ENCODE measurements around the gene ERN1.
"Not testable (repeated sequence)": the region's sequence is repeated elsewhere in the genome, so short reads cannot be mapped to it uniquely, and the experiment has no call there.

ERN1 gene

DNA sequence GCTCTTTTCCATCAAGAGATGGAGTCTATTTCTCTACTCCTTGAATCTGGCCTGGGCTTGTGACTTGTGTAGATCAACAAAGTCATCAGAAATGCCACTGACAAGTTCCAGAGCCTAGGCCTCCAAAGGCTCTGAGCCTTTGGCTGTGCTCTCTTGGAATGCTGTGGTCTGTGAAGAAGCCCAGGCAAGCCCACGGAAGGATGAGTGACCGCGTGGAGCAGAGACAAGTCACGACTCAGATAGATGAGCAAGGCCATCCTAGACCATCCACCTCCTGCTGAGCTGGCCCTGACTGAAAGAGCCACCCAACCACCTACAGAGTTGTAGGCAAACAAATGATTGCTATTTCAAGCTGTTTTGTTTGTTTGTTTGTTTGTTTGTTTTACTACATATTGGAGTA is 97.9 kb downstream of the ERN1 start:
- DNase-seq (ENCODE audit: low read depth in 2 of 2): no peak

DNA sequence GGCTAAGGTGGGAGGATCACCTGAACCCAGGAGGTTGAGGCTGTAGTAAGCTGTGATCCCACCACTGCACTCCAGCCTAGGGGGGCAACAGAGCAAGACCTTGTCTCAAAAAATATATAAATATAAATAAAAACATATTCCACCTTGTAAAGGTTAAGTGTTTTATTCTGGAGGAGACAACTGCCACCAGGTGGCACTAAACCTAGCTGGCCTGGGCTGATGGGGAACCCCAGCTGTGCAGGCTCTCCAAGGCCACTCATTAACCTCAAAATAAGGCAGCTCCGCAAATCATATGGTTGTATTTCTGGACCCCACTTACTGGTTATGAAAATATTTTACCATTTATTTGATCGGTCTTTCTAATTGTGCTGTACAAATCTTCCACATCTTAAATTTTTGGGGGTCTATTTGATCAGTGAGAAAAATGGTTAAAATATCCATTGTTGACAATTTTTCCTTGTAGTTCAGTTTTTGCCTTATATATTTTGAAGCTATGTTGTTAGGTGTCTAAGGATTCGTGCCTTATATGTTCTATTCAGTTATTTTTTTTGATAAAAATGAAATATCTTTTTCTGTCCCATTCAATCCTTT is 101.0 kb downstream of the ERN1 start:
- DNase-seq (ENCODE audit: low read depth in 2 of 2): peak in 1 of 2 experiments; percentile 59

DNA sequence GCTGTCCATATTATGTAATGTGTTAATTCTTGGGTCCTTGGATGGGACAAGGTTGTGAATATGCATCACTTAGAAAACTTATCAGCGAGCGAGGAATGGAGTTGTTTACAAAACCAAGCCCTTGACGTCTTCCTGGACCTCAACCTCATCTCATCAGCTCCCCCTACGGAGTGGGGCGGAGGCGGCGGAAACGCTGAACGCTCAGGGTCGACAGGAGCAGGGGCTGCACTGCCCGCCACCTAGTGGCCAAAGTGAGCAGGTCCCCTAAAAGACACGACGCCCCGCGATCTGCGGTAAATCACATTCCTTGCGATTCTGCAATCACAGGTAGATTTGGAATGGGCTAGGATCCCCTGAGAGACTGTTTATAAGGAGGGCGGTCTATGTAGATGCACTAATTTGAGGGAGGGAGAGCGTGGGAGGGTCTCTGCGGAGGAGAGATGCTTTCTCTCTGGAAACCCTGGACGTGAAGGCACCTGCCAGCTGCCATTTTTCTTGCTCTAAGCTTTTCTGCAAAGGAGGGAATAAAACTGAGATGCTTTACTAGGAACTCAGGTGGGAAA is 104.1 kb downstream of the ERN1 start:
- DNase-seq (ENCODE audit: low read depth in 2 of 2): peak; percentile 73 to 84

DNA sequence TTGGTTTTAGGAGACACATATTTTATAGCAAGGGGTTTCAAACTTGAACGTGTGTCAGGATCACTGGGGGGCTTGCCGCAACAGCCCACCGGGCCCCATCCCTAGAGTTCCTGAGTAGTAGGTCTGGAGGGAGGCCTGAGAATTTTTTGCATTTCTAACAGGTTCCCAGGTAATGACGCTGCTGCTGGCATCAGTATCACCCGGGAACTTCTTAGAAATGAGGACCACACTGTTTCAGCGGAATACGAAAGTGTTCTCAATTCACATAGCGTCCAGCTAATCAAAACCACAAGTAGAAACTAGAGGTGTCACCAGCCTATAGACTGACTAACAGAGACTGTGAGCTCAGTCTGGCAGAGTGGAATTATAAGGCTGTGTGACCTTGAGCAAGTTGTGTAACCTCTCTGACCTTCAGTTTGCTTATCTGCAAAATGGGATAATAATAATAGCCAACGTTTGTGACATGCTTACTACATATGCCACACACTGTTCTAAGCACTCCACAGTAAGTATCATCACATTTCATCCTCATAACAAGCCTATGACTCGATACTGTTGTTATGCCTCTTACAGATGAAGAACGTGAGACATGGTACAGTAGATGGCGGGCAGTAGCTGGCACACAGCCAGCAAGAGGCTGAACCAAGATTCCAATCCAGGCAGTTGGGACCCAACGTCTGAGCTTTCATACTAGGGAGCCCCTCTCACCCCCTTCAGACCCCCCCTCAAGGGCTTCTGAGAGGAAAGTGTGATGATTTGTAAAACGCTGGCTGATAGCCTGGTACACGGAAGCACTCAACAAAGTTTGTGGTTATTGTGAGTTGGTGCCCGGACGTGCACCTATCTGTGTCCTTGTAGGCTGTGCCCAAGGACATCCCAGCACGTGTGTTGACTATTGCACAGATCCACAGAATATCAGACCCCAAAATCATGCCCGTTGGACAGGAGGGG is 104.9 kb downstream of the ERN1 start:
- no peak for DNase-seq (ENCODE audit: low read depth in 2 of 2)

DNA sequence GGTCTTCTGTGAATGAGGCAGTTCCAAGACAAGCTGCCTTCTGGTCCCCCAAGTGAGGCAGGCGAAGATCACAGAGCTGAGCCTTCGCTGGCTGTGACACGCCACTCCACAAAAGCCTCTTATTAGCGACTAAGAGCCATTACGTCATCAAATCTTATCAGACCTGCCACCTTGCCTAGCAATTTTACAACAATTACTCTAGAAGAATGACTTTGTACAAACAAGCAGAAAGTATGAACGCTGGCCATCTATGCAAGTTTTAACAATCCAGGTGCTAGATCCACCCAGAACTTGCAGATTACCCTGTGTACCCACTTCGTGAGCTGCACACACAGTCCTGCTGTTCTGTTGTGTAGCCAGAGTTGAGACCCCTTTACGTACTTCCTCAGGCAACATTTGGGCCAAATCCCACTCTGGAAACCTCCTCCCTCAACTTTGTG is 105.7 kb downstream of the ERN1 start:
- no peak for DNase-seq (ENCODE audit: low read depth in 2 of 2)

DNA sequence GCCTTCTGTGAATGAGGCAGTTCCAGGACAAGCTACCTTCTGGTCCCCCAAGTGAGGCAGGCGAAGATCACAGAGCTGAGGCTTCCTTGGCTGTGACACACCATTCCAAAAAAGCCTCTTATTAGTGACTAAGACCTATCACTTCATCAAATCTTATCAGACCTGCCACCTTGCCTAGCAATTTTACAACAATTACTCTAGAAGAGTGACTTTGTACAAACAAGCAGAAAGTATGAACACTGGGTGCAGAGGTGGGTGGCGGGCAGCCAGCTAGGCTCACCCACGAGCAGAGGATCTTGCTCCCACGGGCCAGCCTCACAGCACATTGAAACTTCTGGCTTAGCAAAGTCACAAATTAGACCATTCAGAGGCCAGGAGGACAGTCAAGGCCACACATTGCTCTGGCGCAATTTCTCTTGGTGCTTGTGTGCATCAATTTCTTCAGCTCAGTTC is 107.3 kb downstream of the ERN1 start:
- DNase-seq (ENCODE audit: low read depth in 2 of 2): no peak

DNA sequence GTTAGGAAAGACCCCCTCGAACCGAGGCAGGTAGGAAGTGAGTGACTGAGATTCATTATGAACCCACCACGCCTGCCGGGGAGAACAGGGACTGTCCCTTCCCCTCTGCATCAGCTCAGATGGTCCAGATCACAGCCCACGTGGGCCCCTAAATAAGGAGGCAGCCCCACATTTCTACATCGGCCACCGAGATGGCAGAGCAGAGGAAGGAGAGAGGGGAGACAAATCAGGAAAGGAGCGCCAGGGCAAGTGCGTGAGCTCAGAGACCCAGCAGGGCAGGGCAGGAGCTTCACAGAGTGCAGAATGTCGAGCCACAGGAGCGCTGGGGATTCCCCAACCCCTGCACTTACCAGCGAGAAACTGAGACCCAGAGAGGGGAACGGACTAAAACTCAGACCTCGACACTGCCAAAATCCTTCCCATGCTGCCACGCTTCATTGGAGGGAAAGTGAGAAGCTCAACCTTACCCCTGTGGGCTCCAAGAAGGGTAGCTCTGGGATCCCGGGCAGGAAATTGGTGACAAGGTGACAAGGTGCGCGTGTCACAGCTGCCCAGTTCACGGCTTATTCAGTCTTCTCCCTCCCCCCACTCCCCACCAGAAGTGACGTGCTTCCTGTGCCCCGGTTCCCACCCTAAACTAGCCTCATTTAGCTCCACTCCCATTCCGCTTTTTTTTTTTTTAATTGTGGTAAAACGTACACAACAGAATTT is 109.7 kb downstream of the ERN1 start, which contains the start of gene ICAM2:
Gene ICAM2 (minus strand): TSS at position 578 of the 711 bp plus-strand sequence. CDS start 13,942 bp downstream, outside the sequence.
- peak; percentile 76 to 78 for DNase-seq (ENCODE audit: low read depth in 2 of 2)

DNA sequence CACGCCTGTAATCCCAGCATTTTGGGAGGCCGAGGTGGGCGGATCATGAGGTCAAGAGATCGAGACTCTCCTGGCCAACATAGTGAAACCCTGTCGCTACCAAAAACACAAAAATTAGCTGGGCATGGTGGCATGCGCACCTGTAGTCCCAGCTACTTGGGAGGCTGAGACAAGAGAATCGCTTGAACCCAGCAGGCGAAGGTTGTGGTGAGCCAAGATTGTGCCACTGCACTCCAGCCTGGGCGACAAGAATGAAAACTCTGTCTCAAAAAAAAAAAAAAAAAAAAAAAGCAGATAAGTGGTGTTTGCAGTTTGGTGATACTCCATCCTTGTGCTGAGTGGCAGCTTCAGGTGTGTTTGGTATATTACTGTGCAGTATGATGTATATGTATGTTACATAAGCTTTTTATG is 110.4 kb downstream of the ERN1 start:
- not testable (repeated sequence) for DNase-seq (ENCODE audit: low read depth in 2 of 2)

DNA sequence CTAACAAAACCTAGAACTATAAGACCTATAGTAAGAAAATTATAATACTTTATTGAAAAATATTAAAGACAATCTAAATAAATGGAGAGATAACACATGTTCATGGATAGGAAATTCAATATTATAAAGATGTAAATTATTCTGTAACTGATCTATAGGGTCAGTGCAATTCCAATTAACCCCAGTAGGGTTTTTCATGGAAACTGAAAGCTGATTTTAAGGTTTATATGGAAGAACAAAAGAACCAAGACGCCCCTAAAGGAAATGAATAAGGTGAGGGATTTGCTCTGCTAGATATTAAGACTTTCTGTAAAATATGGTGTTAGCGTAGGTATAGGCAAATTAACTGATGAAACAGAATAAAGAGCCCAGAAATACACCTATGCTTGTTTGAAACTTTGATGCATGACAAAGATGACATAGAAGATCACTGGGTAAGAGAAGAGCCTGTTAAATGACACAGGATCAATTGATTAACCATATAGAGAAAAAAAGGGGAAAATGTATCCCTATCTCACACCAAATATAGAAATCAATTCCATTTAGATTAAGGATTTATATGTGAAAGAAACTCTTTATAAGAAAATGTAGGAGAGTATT is 112.5 kb downstream of the ERN1 start:
- DNase-seq (ENCODE audit: low read depth in 2 of 2): no peak

DNA sequence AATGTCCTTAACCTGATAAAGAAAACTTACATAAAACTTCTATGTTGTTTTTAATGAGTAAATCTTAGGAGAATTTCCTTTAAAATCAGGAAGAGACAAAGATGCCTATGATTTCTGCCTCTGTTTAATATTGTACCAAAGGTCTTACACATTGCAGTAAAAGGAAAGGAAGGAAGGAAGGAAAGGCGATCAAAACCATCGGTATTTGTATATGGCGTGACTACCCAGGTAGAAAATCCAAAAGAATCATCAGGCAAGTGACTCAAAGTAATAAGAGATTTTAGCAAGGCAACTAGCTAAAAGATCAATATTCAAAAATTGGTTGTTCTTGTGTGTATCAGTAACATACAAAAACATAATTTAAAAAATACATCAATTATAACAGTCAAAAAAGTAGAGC is 113.0 kb downstream of the ERN1 start:
- DNase-seq (ENCODE audit: low read depth in 2 of 2): no peak

DNA sequence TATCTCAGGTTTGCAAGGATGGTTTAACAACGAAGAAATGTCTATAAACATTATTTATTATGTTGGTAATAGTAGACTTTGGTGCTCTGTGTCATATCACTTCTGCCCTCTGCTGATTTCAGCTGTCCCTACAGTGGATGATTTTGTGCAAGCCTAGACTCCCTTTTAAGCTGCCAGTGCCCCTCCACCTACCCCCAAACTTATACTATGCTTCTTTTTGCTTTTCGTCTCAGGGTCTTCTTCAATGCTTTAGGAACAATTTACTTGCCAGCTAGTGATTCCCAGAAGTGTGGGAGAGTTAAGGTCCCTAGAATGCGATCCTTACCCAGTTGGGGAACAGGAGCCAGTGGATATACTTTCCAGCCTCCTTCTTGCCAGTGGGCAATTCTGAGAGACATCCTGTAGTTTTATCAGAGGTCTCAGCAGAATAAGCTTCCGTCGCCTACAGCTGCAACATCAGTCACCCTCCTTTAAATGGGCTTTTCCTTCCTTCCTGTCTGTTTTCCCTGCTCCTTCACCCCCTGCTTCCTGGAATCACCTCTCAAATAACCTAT is 113.6 kb downstream of the ERN1 start:
- DNase-seq (ENCODE audit: low read depth in 2 of 2): no peak

DNA sequence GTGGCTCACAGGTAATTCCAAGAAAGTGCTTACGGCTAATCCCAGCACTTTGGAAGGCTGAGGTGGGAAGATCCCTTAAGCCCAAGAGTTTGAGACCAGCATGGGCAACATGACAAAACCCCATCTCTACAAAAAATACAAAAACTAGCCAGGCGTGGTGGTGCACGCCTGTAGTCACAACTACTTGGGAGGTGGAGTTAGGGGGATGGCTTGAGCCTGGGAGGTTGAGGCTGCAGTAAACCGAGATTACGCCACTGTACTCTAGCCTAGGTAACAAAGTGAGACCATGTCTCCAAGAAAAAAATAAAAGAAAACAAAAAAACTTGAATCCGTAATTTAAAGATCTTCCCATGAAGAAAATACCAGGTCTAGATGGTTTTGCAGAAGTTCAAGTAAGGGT is 114.5 kb downstream of the ERN1 start:
- DNase-seq (ENCODE audit: low read depth in 2 of 2): no peak

DNA sequence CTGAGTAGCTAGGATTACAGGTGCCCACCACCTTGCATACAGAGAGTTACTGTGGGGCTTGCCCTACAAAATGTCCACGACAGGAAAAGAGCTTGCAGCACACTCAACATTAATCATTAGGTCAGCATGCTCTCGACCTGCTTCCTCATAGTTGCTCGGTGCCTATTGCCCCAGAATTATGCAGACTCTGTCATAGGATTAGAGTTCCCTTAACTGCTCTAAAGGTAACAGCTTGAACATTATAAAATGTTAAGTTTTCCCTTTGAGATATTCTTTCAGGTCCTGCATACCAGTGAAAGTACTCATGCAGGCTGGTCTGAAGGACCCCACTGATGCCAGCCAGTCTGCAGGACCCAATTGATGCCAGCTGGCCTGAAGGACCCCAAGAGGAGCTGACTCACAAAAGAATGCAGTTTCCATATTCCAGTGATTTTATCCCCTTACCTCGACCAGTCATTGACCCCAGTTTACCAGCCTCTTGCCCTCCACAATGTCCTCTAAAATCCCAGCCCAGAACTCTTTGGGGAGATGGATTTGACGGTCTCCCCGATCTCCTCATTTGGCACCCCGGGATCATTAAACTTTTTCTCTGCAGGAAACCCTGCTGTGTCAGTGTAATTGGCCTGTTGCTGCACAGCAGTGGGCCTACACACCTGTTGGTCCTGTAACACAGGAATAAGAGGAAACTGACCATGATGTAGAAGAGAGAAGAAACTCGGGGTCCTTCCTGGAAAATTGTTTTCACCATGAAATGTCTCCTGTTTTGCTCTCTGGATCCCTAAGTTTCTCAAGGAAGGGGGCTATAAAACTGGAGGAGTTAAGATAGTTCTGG is 120.2 kb downstream of the ERN1 start:
- DNase-seq (ENCODE audit: low read depth in 2 of 2): no peak

DNA sequence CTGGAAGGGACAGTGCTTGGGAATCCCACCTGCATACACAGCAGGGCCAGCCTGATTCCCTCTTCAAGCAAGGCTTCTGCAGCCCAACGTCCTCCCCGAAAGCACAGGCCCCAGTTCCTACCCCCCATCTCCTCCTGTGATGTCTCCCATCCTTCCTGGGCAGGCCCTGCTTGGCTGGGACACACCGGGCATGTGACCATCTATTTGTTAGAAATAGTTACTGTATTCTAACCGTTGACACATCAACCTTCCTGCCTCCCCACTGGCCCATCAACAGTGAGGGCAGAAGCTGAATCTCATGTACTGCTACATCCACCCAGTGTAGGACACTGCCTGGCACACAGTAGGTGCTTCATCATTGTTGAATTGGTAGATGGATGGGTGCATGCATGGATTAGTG is 121.1 kb downstream of the ERN1 start:
- DNase-seq (ENCODE audit: low read depth in 2 of 2): no peak

DNA sequence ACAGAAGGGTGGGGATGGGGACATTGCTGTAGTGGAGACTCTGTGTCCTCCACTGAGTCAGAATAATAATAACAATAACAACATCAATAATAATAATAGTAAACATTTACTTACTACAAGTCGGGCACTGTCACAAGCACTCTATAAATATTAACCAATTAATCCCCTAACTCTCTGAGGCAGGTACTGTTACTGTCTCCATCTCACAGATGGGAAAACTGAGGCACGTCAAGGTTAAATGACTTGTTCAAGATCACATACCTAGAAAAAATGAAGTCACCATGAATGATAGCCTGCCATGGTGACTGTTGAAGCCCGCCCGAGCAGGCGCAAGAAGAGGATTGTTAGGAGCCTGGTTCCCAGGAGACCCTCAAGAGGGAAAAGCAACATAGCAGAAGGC is 121.6 kb downstream of the ERN1 start:
- no peak for DNase-seq (ENCODE audit: low read depth in 2 of 2)

DNA sequence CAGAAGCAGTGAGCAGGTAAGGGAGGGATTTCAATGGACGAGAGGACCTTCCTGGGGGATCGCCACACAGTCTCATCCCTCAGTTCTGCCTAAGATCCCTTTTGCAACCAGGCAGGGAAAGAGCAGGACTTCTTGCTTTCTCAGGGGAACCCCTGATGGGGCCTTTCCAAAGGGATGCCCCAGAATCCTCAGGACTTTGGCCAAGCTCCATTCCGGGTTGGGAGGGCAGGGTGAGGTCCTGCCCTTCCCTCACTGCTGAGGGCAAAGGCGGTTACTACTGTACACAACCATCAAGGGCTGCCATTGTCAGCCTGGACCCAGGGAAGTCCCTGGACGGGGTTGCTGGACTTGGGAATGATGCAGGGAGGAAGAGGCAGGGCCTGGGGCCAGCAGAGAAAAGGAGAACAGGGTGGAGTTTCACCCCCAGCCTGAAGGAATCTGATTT is 122.1 kb downstream of the ERN1 start:
- no peak for DNase-seq (ENCODE audit: low read depth in 2 of 2)

DNA sequence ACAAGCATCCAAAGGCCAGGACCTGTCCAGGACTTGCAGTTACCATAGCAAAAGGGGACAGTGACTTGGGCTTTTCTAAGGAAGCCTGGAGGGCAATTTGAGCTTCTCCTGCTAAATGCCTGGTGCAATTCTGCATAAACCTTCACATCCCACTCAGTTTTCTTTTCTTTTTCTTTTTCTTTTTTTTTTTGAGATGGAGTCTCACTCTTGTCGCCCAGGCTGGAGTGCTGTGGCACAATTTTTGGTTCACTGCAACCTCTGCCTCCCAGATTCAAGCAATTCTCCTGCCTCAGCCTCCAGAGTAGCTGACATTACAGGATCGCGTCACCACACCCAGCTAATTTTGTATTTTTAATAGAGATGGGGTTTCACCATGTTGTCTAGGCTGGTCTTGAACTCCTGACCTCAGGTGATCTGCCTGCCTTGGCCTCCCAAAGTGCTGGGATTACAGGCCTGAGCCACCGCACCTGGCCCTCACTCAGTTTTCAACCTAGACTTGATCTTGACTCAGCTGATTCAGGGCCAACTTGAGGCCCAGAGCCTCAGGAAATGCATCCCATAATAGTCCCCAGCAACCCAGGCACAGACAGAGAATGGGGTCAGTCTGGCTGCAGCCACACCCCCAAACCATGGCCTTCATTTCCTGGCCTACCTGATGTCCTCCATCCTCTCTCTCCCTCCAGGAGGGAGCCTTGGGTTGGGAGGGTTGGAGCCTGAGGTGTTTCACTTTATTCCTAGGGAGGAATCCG is 122.7 kb downstream of the ERN1 start:
- DNase-seq (ENCODE audit: low read depth in 2 of 2): not testable (repeated sequence)

DNA sequence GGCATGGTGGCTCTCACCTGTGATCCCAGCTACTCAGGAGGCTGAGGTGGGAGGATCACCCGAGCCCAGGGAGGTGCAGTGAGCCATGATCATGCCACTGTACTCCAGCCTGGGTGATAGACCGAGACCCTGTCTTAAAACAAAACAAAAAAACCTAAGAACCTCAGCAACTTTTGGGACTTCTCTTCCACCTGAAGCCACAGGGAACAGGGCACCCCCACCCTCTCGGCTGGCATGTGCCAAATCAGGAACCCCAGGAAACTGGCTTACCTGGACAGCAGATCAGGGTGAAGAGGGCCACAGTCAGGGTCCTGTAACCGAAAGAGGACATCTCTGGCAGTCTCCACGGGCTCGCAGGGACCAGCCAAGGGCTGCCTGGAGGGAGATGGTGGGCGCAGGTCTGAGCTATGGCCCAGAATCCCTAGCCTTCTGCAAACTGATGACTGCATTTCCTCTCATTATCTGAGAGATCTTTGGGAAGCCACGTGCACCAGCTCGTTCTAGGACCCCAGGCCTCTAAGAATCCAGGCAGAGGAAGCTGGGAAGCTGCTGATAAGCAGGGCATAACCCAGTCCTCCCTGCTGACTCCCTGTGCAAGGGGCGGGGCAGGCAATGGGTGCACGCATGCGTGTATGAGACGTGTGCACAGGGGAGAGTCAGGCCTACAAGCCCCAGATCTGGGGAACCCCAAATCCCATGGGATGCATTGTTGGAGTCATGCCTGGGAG is 123.4 kb downstream of the ERN1 start:
- DNase-seq (ENCODE audit: low read depth in 2 of 2): no peak

DNA sequence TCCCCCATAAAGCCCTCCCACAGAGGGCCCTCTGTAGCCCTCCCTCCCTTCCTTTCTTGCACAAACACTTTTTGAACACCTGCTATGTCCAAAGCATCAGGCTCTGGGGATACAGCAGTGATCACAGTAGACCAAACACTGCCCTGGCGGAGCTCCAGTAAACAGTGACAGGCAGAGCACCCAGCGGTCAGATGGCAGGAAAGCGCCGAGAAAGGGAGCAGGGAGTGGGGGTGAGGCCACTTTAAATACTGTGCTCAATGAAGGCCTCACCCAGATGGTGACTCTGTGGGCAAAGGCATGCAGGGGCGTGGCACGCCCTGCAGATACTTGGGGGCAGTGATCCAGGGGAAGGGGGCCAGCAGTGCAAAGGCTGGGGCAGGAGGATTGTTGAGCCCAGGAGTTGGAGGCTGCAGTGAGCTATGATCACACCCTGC is 124.2 kb downstream of the ERN1 start:
- no peak for DNase-seq (ENCODE audit: low read depth in 2 of 2)
